Activated naive CD4-positive, alpha-beta T cell treated with anti-CD3 and anti-CD28 coated beads, Interleukin-2, amount 10 ng/mL, durations not matched to agents 7 days and 5 days (primary cell): Measurements from ENCODE around the gene FRMPD1.

ENCODE experiments used
- CTCF ChIA-PET: fragments of 350-600 bp; sonication (Branson Sonifier 250); formaldehyde crosslinking; loops from one replicate; lab custom pipeline; 2021; ENCODE audit warnings: antibody characterized with exemption; lab: Charles Lee
- DNase-seq: peaks from one replicate; pipeline ENCODE4 v3.0.0-alpha.2; 2020
- H3K27ac Mint-ChIP-seq: one replicate; pipeline ENCODE4 v1.8.0; 2021; ENCODE audit warnings: mild to moderate bottlenecking, moderate library complexity, mixed read lengths
- H3K27me3 Mint-ChIP-seq: one replicate; pipeline ENCODE4 v1.8.0; 2021; ENCODE audit warnings: mild to moderate bottlenecking, mixed read lengths
- H3K36me3 Mint-ChIP-seq: one replicate; pipeline ENCODE4 v1.8.0; 2021; ENCODE audit warnings: mixed read lengths
- H3K4me1 Mint-ChIP-seq: one replicate; pipeline ENCODE4 v1.8.0; 2021; ENCODE audit warnings: mixed read lengths
- H3K4me3 Mint-ChIP-seq: one replicate; pipeline ENCODE4 v1.8.0; 2021; ENCODE audit warnings: mild to moderate bottlenecking, moderate library complexity, mixed read lengths
- H3K9me3 Mint-ChIP-seq: one replicate; pipeline ENCODE4 v1.8.0; 2021; ENCODE audit warnings: mixed read lengths

Gene FRMPD1

DNA sequence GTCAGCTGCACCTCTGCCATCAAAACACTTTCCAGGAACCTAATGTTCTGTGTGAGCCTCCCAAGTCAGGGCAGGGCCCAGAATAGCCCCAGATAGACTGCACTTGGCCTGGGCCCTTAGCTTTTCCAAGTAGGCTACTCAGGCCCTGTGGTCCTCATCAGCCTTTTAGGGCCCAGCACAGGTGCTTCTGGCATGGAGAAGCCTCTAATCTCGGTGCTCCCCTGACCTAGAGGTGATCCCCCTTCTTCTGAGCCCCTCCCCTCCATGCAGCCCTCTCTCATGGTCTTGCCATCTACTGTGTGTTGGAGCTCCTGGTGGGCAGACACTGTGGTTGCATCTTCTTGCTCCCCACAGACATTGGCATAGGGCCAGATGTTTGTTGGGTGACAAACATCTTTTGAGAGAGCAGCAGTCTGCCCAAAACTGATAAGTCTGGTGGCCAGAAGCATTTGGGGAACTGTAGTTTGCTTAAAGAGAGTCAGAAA, 28.1 kb downstream of the FRMPD1 start:
- DNase-seq, result no peak
- Mint-ChIP-seq H3K4me1 (no peaks in the 10 kb centered on the region), H3K27ac (no peak overlapping the region), H3K9me3 (no peaks in the 10 kb centered on the region), H3K36me3 (no peaks in the 10 kb centered on the region), H3K4me3 (no peak overlapping the region), H3K27me3 (peaks cover 52% of the 10 kb centered on the region)
- CTCF ChIA-PET, result no interaction called here

DNA sequence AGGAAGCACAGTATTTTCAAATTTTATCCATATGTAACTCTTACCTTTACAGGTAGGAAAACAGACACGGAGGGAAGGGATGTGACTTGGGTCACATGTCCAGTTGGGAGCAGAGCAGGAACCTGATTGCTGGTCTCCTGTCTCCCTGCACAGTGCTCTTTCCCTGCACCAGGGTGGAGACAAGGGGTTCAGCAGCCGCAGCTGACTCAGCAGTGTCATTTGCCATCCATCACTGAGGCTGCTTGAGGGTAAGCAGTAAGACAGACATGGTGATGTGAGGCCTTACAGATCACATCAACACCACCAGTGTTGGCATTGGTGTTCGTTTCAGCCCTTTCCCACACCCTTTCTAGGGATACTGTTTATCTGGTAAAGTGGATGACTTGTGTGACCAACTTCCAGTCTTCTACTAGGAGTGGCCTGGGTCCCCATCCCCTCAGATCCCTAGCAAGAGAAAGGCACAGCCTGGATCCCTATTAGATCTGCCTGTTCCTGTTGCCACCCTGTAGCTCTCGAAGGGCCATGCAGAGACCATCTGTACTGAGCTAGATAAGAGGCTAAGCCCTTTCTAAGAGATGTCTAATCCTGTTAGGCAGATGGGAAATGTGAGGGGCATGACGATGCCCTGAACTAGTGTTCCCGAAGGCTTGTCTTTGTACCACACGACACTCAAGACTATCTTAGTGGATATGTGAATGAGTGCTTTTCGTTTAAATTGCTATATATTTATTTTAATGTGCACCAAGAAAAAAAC, 29.1 kb downstream of the FRMPD1 start:
- Mint-ChIP-seq H3K27me3 (peaks cover 44% of the 10 kb centered on the region), H3K36me3 (no peaks in the 10 kb centered on the region), H3K4me1 (no peaks in the 10 kb centered on the region), H3K27ac (no peak overlapping the region), H3K9me3 (no peaks in the 10 kb centered on the region), H3K4me3 (no peak overlapping the region)
- CTCF ChIA-PET, result no interaction called here
- no peak for DNase-seq

DNA sequence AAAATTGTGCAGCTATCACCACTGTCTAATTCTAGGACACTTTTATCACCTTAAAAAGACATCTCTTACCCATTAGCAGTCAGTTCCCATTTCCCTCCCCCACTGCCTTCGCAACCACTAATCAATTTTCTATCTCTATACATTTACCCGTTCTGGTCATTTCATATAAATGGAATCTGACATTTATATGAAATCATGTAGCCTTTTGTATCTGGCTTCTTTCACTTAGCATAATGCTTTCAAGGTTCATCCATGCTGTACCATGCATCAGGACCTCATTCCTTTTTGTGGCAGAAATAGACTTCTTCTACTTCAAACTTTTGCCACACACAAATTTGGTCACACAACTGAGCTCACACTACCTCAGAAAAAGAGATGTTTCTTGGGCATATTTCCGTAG, 32.2 kb downstream of the FRMPD1 start:
- Mint-ChIP-seq H3K27me3 (peaks cover 30% of the 10 kb centered on the region), H3K4me3 (no peak overlapping the region), H3K9me3 (no peaks in the 10 kb centered on the region)

DNA sequence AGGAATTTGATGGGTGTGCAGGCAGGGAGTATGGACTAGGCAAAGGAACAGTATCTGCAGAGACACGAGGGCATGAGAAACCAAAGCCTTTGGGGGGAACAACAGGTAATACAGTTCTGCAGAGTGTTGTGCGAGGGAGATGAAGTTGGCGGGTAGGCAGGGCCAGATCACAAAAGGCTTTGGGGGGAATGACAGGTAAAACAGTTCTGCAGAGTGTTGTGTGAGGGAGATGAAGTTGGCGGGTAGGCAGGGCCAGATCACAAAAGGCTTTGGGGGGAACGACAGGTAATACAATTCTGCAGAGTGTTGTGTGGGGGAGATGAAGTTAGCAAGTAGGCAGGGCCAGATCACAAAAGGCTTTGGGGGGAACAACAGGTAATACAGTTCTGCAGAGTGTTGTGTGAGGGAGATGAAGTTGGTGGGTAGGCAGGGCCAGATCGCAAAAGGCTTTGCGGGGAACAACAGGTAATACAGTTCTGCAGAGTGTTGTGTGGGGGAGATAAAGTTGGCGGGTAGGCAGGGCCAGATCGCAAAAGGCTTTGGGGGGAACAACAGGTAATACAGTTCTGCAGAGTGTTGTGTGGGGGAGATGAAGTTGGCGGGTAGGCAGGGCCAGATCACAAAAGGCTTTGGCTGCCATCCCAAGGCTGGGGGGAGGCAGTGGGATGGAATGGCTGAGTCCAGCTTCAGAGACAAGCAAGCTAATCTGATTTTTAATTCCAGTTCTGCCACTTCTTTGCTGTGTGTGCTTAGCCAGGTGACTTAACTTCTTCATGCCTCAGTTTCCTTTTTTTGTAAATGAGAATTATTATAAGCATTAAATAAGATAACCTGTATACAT, 33.0 kb downstream of the FRMPD1 start:
- CTCF ChIA-PET, result no interaction called here
- peaks cover 30% of the 10 kb centered on the region for H3K27me3 Mint-ChIP-seq
- H3K4me1 Mint-ChIP-seq, result no peaks in the 10 kb centered on the region

More for the DNA sequence above, 32.2 kb downstream of the FRMPD1 start:
- no peaks in the 10 kb centered on the region for H3K4me1 Mint-ChIP-seq
- no peak overlapping the region for H3K27ac Mint-ChIP-seq
- CTCF ChIA-PET, result no interaction called here
- H3K36me3 Mint-ChIP-seq, result no peaks in the 10 kb centered on the region
- DNase-seq, result no peak

DNA sequence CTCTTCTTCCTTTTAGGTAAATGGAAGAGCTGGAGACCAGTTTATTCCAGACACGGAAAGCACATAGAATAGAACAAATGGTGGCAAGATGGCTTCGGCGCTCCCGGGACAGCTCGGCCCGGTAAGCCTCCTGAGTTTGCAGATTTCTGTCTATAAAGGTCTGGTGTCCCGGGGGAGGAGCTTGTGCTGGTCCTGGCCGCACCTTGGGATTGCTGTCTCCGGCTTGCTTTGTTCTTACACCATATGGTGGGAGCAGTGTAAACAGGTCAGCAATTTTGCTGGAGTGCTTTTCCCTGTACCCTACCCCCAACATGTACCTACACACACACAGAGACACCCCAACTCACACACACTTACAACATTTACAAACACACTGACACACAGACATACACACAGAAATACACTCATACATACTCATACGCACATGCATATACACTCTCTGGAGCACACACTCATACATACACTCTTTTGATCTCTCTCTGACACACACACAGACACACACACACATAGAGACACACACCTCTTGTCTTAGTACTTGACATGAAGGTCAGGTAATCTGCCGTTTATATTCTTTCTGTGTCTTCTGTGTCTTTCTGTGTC, 42.0 kb downstream of the FRMPD1 start:
- Mint-ChIP-seq H3K36me3 (no peaks in the 10 kb centered on the region), H3K27me3 (peaks cover 39% of the 10 kb centered on the region), H3K4me3 (no peak overlapping the region), H3K27ac (no peak overlapping the region), H3K9me3 (no peaks in the 10 kb centered on the region), H3K4me1 (no peaks in the 10 kb centered on the region)
- no peak for DNase-seq
- CTCF ChIA-PET, result no interaction called here

More for the DNA sequence above, 33.0 kb downstream of the FRMPD1 start:
- Mint-ChIP-seq H3K36me3 (no peaks in the 10 kb centered on the region), H3K27ac (no peak overlapping the region), H3K9me3 (no peaks in the 10 kb centered on the region), H3K4me3 (no peak overlapping the region)
- no peak for DNase-seq

DNA sequence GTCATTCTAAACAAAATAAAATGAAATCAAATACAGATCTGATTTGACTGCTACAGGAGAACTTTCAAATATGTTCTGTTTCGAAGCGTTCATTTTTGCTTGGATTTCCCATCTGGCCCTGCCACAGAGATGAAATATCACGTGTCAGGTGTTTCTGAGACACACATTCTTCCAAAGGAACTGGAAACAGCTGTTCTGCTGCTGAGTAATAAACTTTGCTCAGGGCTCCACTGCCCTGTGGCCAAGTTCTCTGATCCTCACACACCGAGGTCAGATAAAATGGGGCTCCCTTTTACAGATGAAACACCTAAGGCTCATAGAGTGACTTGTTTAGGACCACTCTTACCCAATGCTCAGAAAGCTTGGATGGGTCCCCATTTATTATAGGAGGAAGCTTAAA, 42.5 kb downstream of the FRMPD1 start:
- Mint-ChIP-seq H3K27me3 (peaks cover 39% of the 10 kb centered on the region), H3K36me3 (no peaks in the 10 kb centered on the region), H3K9me3 (no peaks in the 10 kb centered on the region), H3K27ac (no peak overlapping the region), H3K4me3 (no peak overlapping the region), H3K4me1 (no peaks in the 10 kb centered on the region)
- CTCF ChIA-PET, result interaction anchor here (0.7 kb wide), 1 partner anchor 286 kb away, joined by 4 read pairs; no protein-coding TSS in a partner anchor
- DNase-seq, result no peak

DNA sequence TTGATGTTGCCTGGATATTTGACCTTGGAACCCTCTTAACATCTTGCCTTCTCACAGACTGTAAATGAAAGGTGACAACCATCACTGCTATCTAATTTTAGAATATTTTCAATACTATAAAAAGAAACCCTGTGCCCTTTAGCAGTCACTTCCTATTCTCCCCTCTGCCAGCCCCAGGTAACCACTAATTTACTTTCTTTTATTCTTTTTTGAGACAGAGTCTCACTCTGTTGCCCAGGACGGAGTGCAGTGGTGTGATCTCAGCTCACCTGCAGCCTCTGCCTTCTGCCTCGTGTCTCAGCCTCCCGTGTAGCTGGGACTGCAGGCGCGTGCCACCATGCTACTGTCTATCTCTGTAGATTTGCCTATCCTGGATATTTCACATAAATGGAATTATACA, 43.6 kb downstream of the FRMPD1 start:
- no peaks in the 10 kb centered on the region for H3K9me3 Mint-ChIP-seq
- CTCF ChIA-PET, result no interaction called here
- no peak overlapping the region for H3K27ac Mint-ChIP-seq
- no peak overlapping the region for H3K4me3 Mint-ChIP-seq
- no peaks in the 10 kb centered on the region for H3K4me1 Mint-ChIP-seq
- no peak for DNase-seq
- H3K27me3 Mint-ChIP-seq, result peaks cover 39% of the 10 kb centered on the region
- no peaks in the 10 kb centered on the region for H3K36me3 Mint-ChIP-seq

DNA sequence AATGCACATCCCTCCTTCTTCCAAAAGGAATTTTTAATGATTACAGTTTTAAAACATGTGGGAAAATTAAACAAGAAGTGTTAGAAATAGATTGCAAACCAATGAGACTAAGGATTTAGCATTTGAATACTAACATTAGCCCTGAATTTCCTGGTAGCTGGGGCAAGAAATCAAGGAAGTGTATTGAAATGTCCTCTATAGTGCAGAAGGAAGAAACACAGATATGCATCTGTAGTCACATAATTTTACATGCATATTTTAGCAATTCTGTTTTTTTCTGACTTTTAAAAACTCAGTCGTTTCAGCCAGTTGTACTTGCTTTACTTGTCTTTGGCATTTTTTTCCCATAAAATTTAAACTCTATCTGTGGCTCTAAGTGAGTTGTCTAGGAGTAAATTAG, 45.8 kb downstream of the FRMPD1 start:
- Mint-ChIP-seq H3K27ac (no peak overlapping the region), H3K4me1 (no peaks in the 10 kb centered on the region), H3K36me3 (no peaks in the 10 kb centered on the region), H3K9me3 (no peaks in the 10 kb centered on the region), H3K27me3 (peaks cover 31% of the 10 kb centered on the region), H3K4me3 (no peak overlapping the region)
- CTCF ChIA-PET, result no interaction called here
- DNase-seq, result no peak

DNA sequence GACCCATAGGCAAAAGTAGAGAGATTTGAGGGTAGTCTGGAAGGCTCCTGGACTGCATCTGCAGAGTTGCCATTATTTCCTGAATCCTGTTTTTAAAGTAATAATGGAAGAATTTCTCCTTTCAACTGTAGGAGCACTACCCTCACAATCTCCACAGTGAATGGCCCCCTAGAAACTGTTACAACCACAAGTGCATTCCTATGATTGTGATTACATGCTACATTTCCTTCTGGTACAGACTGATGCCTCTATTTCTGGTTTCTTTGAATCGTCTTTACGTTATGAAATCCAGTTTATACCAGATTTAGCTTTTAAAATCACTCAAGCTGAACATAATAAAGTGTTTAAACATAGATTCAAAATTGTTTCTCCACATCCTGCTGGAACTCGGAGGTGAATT, 49.4 kb downstream of the FRMPD1 start:
- no peak for DNase-seq
- Mint-ChIP-seq H3K9me3 (no peaks in the 10 kb centered on the region), H3K4me3 (no peak overlapping the region), H3K4me1 (no peaks in the 10 kb centered on the region), H3K36me3 (no peaks in the 10 kb centered on the region), H3K27me3 (peaks cover 12% of the 10 kb centered on the region), H3K27ac (no peak overlapping the region)
- CTCF ChIA-PET, result no interaction called here

DNA sequence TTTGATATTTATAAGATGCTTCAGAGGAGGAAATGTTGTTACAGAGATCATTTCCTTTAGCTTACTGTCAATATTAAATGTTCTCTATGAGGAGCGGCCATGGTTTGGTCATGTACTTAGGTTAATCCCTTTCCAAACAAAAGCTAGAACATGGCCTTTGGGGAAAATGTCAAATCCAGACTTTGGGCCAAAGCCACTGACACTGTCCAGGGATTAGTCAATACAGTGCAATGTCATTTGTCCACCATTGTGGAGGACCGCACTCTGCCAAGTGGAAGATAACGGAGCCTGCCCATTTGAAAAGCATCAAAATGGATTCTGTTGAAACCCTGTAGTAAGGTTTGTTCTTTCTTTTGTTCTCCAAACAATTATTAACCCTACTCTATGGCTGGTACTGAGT, 50.1 kb downstream of the FRMPD1 start:
- no peaks in the 10 kb centered on the region for H3K4me1 Mint-ChIP-seq
- H3K27me3 Mint-ChIP-seq, result peaks cover 6% of the 10 kb centered on the region
- H3K27ac Mint-ChIP-seq, result no peak overlapping the region
- CTCF ChIA-PET, result no interaction called here
- no peaks in the 10 kb centered on the region for H3K9me3 Mint-ChIP-seq
- H3K36me3 Mint-ChIP-seq, result no peaks in the 10 kb centered on the region
- no peak for DNase-seq
- no peak overlapping the region for H3K4me3 Mint-ChIP-seq

DNA sequence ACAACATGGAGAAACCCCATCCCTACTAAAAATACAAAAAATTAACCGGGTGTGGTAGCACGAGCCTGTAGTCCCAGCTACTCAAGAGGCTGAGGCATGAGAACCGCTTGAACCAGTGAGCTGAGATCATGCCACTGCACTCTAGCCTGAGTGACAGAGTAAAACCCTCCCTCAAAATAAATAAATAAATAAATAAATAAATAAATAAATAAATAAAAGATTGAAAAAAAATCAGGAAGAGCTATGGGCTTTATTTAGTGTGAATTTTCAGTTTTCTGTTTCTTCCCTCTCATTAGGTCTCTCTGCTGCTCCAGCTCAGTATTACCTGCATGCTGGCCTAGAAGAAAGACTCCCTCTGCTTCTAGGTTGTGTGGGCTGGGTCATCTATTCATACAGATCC, 55.0 kb downstream of the FRMPD1 start:
- Mint-ChIP-seq H3K27me3 (peaks cover 19% of the 10 kb centered on the region), H3K36me3 (no peaks in the 10 kb centered on the region), H3K9me3 (no peaks in the 10 kb centered on the region), H3K4me1 (no peaks in the 10 kb centered on the region), H3K4me3 (no peak overlapping the region), H3K27ac (no peak overlapping the region)
- CTCF ChIA-PET, result no interaction called here
- DNase-seq, result no peak

DNA sequence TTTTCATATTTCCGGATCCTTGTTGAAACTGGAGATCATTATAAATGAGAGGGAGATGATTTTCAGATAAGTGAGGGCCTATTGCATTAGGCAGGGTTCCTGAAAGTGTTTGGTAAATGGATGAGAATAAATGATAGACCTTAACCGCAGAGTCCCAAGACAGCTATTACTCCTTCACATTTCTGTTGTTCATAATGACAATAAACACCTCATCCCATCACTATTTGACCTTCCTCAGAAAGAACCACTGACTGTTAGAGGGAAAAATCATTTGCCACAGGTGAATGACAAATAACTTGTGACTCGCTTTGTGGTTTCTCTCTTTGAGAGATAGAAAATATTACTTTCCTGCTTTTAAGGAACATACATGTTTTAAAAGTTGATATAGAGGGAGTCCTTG, 55.5 kb downstream of the FRMPD1 start:
- Mint-ChIP-seq H3K9me3 (no peaks in the 10 kb centered on the region), H3K36me3 (no peaks in the 10 kb centered on the region), H3K27ac (no peak overlapping the region), H3K4me3 (no peak overlapping the region), H3K4me1 (no peaks in the 10 kb centered on the region), H3K27me3 (peaks cover 19% of the 10 kb centered on the region)
- no peak for DNase-seq
- CTCF ChIA-PET, result no interaction called here

DNA sequence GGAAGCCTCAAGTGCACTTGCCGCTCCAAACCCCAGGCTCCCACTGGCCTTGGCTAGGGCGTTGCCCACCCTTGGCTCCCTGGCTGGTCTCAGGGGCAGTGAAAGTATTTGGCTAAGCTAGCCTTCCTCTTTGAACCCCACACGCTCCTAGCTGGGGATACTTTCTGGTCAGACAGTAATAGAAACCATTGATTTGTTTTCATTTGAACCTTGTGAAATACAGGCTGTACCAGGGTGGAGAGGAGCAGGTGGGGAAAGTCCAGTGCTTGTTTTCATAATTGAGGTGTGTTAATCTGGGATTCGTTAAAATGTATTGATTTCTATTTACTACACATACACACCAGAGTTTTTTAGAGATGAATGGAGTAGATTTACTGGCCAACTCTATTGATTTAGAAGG, 57.0 kb downstream of the FRMPD1 start:
- H3K27me3 Mint-ChIP-seq, result peaks cover 15% of the 10 kb centered on the region
- H3K4me3 Mint-ChIP-seq, result no peak overlapping the region
- H3K36me3 Mint-ChIP-seq, result no peaks in the 10 kb centered on the region
- H3K27ac Mint-ChIP-seq, result no peak overlapping the region
- no peak for DNase-seq
- H3K4me1 Mint-ChIP-seq, result no peaks in the 10 kb centered on the region
- CTCF ChIA-PET, result no interaction called here
- no peaks in the 10 kb centered on the region for H3K9me3 Mint-ChIP-seq

DNA sequence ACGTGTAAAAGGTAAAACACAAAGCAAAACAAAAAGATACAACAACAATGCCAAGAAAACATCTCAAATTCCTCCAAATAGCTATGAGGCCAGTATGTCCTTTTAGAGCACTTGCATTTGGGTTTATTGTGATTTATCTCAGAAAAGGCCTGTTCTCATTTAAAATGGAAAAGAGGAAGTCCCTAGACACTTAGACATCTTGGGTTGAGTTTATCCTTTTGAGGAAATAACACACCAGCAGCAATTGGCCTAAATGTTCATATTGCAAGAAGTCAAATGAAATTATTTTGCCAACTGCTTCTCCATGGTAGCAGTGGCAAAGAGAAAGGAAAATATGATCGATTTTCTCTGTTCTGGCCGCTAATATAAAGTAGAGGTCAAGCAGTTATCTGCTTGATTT, 59.3 kb downstream of the FRMPD1 start:
- Mint-ChIP-seq H3K9me3 (no peaks in the 10 kb centered on the region), H3K36me3 (no peaks in the 10 kb centered on the region), H3K27ac (no peak overlapping the region), H3K27me3 (peaks cover 15% of the 10 kb centered on the region), H3K4me1 (no peaks in the 10 kb centered on the region), H3K4me3 (no peak overlapping the region)
- DNase-seq, result no peak
- CTCF ChIA-PET, result no interaction called here
